NB4 (cell line): ENCODE measurements around the gene HLTF.

Experiments used
- DNase-seq: peaks from one replicate; pipeline ENCODE4 v3.0.0; 2010; ENCODE audit warnings: low read depth
- H3K4me3 ChIP-seq: one replicate; pipeline ENCODE4 v1.5.1; 2011; ENCODE audit warnings: mild to moderate bottlenecking, low read depth, low read length, moderate library complexity
- MYC ChIP-seq: IDR thresholded peaks from 2 replicates; pipeline ENCODE4 v1.6.1; 2011; ENCODE audit warnings: low read depth, low read length
- POLR2A ChIP-seq: IDR thresholded peaks from 2 replicates; pipeline ENCODE4 v1.6.1; 2011; ENCODE audit warnings: mild to moderate bottlenecking; ENCODE audit not compliant: insufficient read length; ENCODE audit errors: extremely low read depth
- TF ChIP-seq, protein P1 (sequence below): IDR thresholded peaks from 2 replicates; pipeline ENCODE4 v1.6.1; 2011; ENCODE audit warnings: low read depth, low read length
- TF ChIP-seq, protein P2 (sequence below): IDR thresholded peaks from one replicate; pipeline ENCODE4 v1.5.1; 2012; ENCODE audit warnings: low read depth, low read length

Gene HLTF

DNA sequence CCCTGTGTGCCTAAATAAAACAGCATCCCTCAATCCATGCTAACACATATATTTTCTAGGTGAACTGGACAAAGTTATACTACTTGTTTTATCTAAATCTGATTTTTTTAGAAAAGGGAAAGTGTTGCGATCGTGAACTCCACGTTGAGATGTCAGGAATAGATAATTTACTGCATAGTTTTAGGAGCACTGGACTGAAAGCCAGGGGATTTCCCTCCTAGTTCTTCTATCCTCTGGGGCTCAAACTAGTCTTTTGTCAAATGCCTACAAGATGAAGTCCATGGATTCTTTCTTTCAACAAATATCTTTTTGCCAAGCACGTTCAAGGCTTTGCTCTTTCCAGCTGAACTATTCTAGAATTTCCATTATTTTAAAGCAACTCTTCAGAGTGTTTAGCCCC is 42.5 kb upstream of the HLTF start:
- DNase-seq = no peak
- TF ChIP-seq, protein P1, sequence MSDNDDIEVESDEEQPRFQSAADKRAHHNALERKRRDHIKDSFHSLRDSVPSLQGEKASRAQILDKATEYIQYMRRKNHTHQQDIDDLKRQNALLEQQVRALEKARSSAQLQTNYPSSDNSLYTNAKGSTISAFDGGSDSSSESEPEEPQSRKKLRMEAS = no peak
- TF ChIP-seq MYC = no peak; the same call in 1 of the 2 replicates
- TF ChIP-seq, protein P2, sequence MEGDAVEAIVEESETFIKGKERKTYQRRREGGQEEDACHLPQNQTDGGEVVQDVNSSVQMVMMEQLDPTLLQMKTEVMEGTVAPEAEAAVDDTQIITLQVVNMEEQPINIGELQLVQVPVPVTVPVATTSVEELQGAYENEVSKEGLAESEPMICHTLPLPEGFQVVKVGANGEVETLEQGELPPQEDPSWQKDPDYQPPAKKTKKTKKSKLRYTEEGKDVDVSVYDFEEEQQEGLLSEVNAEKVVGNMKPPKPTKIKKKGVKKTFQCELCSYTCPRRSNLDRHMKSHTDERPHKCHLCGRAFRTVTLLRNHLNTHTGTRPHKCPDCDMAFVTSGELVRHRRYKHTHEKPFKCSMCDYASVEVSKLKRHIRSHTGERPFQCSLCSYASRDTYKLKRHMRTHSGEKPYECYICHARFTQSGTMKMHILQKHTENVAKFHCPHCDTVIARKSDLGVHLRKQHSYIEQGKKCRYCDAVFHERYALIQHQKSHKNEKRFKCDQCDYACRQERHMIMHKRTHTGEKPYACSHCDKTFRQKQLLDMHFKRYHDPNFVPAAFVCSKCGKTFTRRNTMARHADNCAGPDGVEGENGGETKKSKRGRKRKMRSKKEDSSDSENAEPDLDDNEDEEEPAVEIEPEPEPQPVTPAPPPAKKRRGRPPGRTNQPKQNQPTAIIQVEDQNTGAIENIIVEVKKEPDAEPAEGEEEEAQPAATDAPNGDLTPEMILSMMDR = no peak
- TF ChIP-seq POLR2A = no peak
- peak overlapping the region; percentile 99 for H3K4me3 ChIP-seq

DNA sequence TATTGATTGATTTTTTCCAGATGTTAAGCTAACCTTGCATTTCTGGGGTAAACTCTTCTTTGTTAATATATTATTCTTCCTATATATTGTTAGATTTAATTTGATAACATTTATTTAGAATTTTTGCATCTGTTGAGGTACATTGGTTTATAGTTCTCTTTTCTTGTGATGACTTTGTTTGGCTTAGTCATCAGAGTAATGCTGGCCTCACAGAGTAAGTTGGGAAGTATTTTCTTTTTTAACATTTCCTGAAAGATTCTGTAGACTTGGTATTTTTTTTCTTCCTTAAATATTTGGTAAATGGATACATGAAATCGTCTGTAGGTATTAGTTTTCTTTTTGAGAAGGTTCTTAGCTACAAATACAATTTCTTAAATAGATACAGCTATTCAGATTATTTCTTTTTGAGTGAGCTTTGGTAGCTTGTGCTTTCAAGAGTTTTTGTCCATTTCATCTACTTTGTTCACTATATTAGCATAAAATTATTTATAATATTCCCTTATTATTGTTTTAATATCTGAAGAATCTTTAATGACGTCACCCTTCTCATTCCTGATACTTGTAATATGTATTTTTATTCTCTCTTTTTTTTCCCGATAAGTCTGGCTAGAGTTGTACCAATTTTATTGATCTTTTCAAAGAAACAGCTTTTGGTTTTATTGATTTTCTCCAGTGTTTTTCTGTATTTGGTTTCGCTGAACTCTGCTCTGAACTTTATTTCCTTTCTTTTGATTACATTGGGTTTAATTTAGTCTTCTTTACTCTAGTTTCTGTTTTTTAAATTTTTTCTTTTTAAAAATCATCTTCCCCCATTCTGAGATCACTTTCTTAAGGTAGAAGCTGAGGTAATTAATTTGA is 36.6 kb upstream of the HLTF start:
- no peak overlapping the region for H3K4me3 ChIP-seq
- no peak for TF ChIP-seq MYC
- TF ChIP-seq, protein P1 = no peak
- TF ChIP-seq, protein P2 = no peak
- TF ChIP-seq POLR2A = no peak
- no peak for DNase-seq

DNA sequence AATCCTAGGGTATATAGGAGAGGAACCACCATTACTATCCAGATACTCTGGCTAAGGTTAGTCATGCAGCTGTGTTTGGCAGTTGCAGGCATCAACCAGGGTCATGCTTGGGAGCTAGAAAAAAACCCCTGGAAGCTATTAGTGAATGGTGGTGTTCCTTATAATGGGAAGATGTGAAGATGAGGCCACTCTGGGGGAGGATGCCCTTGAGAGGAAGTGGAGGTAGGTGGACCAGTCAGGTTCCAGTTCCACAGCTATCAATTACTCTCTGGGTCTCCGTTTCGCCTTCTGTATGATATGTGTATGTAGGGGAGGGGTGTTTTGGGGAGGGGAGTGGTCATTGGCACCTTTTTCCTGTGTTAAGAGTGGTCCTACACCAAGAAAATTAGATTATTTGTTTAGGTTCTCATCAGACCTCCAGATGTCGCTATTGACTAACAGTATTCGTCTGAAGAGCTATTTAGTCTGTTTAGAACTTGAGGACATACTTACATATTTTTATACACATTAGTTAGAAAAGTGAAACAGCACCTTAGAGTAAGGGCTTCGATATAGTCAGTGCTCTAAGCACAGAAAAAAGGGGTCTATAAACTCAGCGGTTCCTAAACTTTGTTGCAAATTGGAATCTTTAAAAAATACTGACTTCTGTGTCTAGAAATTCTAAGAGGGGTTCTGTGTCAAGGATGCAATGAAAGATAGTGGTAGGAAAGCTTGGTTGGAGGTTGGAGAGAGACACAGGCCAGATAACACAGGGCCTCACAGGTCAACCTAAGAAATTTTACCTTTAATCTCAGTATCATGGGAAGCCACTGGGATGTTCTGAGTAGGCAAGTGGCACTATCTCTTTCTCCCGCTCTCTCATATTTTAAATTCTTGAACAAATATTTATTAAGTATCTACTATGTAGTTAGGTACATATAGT is 34.0 kb upstream of the HLTF start:
- peak; percentile 79 for DNase-seq
- TF ChIP-seq, protein P1 = no peak
- TF ChIP-seq, protein P2 = peak; percentile 36
- no peak for TF ChIP-seq MYC
- H3K4me3 ChIP-seq = no peak overlapping the region

DNA sequence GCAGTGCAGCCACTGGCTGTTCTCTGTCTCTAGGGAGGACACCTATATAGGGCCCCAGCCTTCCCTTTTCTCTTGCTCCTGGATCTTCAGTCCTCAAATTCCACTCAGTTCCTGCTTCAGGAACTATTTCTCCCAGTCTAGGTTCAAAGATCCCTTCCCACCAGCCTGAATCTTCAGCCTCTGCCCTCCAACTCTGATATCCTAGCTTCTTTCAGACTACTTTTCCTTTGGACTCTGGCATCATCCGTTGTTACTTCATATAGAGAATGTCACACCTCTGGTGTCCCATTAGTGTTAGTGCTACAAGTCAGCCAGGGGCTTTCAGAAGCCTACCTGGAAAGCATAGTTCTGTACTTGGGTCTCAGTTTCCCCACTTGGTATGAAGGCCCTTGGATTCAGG is 33.1 kb upstream of the HLTF start:
- TF ChIP-seq POLR2A (no peak), MYC (no peak)
- TF ChIP-seq, protein P1 = no peak
- TF ChIP-seq, protein P2 = no peak
- DNase-seq = no peak
- H3K4me3 ChIP-seq = no peak overlapping the region

DNA sequence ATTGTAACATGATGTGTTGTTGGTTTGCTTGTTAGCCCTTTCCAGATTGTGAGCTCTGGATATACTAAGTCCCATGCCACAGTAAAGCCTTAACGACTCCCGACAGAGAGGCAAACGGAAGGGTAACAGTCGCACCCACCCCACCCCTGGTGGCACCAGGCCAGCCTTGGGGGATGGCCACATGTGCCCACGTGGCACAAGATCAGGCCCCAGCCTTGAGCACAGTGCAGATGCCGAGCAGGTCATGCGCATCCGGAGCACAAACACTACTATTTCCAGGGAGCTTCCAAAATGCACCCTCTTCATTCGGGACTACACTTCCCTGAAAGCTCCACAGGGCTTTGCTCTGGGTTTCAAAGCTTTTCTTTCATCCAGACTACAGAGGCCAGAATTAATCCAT is 32.4 kb upstream of the HLTF start:
- TF ChIP-seq, protein P1 = no peak
- TF ChIP-seq, protein P2 = no peak
- H3K4me3 ChIP-seq = no peak overlapping the region
- no peak for DNase-seq
